Measurements from ENCODE around the gene TMEM89. TPM values are rescaled to one million over a fixed set of nuclear protein-coding genes. Genes with fewer than 3 reads are reported as not detected.

Gene TMEM89
- total and polyA plus RNA-seq, 2 of the 13 experiments (the other 11 are each of a cell fraction or from before 2014, with no cell fraction given) = 0.31 to 0.59 TPM

GRCh38 chr3:48661501-48662144 is 40.1 kb upstream of the TMEM89 start (continued):
- TF ChIP-seq JUNB (CRISPR knock-in tag; IDR thresholded peaks at IDR 0.05; ENCODE audit: borderline replicate concordance) = peak; percentile 99
- TF ChIP-seq CTCF (CRISPR knock-in tag; IDR thresholded peaks at IDR 0.05) = no peak; the same call in 1 of the 2 replicates
- peak; percentile 100 for TF ChIP-seq KLF15 (CRISPR knock-in tag; IDR thresholded peaks at IDR 0.05; ENCODE audit: borderline replicate concordance)
- TF ChIP-seq ATRX (CRISPR knock-in tag; IDR thresholded peaks at IDR 0.05; ENCODE audit: borderline replicate concordance) = peak; percentile 98
- TF ChIP-seq ZBTB3 (CRISPR knock-in tag; IDR thresholded peaks at IDR 0.05; ENCODE audit: borderline replicate concordance, low read depth) = peak; percentile 98
- TF ChIP-seq ZNF367 (CRISPR knock-in tag; IDR thresholded peaks at IDR 0.05; ENCODE audit: borderline replicate concordance) = peak; percentile 100
- peak; percentile 91 for TF ChIP-seq MAFG (CRISPR knock-in tag; IDR thresholded peaks at IDR 0.05)
- TF ChIP-seq CSRNP1 (CRISPR knock-in tag; IDR thresholded peaks at IDR 0.05) = peak; percentile 100
- TF ChIP-seq TEF (CRISPR knock-in tag; IDR thresholded peaks at IDR 0.05) = peak; percentile 100
- TF ChIP-seq SNAPC4 (CRISPR knock-in tag; IDR thresholded peaks at IDR 0.05) = peak; percentile 99
- TF ChIP-seq DMAP1 (CRISPR knock-in tag; IDR thresholded peaks at IDR 0.05) = peak; percentile 95
- TF ChIP-seq ZNF280B (CRISPR knock-in tag; IDR thresholded peaks at IDR 0.05; ENCODE audit: borderline replicate concordance) = peak; percentile 100
- TF ChIP-seq EED (CRISPR knock-in tag; IDR thresholded peaks at IDR 0.05) = peak; percentile 100
- TF ChIP-seq ZIK1 (CRISPR knock-in tag; IDR thresholded peaks at IDR 0.05; ENCODE audit: borderline replicate concordance, low read depth) = peak; percentile 100
- TF ChIP-seq U2AF2 (IDR thresholded peaks at IDR 0.05; ENCODE audit: low read depth, low read length) = 0 out of 2 replicates have a peak, but pooled peaks have one; percentile 38
- peak; percentile 100 for TF ChIP-seq ZSCAN30 (CRISPR knock-in tag; IDR thresholded peaks at IDR 0.05)
- TF ChIP-seq ZNF883 (CRISPR knock-in tag; IDR thresholded peaks at IDR 0.05; ENCODE audit: not compliant biosample characterization) = peak; percentile 100
- peak; percentile 97; the same call in 1 of the 2 replicates for TF ChIP-seq ZNF550 (CRISPR knock-in tag; IDR thresholded peaks at IDR 0.05; ENCODE audit: borderline replicate concordance)
